HTERT RPE-1 (cell line): ENCODE data around the gene ARHGAP24.
"Not testable (repeated sequence)": the region's sequence is repeated elsewhere in the genome, so short reads cannot be mapped to it uniquely, and the experiment has no call there.

Experiments used
- in situ Hi-C: fragments of 300-500 bp; cut with MboI; formaldehyde crosslinking; loops from 4 replicates; pipeline ENCODE4 v1.14.3; 2020; ENCODE audit warnings: low sequenced_read_pairs

ARHGAP24 gene

GRCh38 chr4:85642356-85643100 is 167.6 kb downstream of the ARHGAP24 start:
- in situ Hi-C loops: no loop called here

GRCh38 chr4:85644061-85644460 is 169.1 kb downstream of the ARHGAP24 start:
- in situ Hi-C loops: no loop called here

- in situ Hi-C loops: no loop called here
These were observed 176.0 kb downstream of the ARHGAP24 start for GRCh38 chr4:85650908-85651307.

GRCh38 chr4:85656759-85657505 is 182.0 kb downstream of the ARHGAP24 start:
- in situ Hi-C loops: no loop called here

- in situ Hi-C loops: no loop called here
These were observed 184.0 kb downstream of the ARHGAP24 start for GRCh38 chr4:85658766-85659439.

GRCh38 chr4:85659610-85660218 is 184.8 kb downstream of the ARHGAP24 start:
- in situ Hi-C loops: no loop called here

- in situ Hi-C loops: not testable (repeated sequence)
These were observed 191.7 kb downstream of the ARHGAP24 start for GRCh38 chr4:85666625-85667024.

GRCh38 chr4:85669204-85669603 is 194.3 kb downstream of the ARHGAP24 start:
- in situ Hi-C loops: no loop called here

GRCh38 chr4:85669992-85670548 is 195.1 kb downstream of the ARHGAP24 start:
- in situ Hi-C loops: no loop called here

GRCh38 chr4:85671120-85671519 is 196.2 kb downstream of the ARHGAP24 start:
- in situ Hi-C loops: no loop called here

- in situ Hi-C loops: no loop called here
These were observed 197.2 kb downstream of the ARHGAP24 start for GRCh38 chr4:85672116-85672515.

- in situ Hi-C loops: no loop called here
These were observed 198.0 kb downstream of the ARHGAP24 start for GRCh38 chr4:85672959-85673358.

GRCh38 chr4:85673540-85673939 is 198.6 kb downstream of the ARHGAP24 start:
- in situ Hi-C loops: no loop called here

- in situ Hi-C loops: no loop called here
These were observed 200.4 kb downstream of the ARHGAP24 start for GRCh38 chr4:85675076-85676049.

- in situ Hi-C loops: no loop called here
These were observed 201.1 kb downstream of the ARHGAP24 start for GRCh38 chr4:85676050-85676425.

GRCh38 chr4:85676850-85677590 is 202.1 kb downstream of the ARHGAP24 start:
- in situ Hi-C loops: no loop called here

- in situ Hi-C loops: no loop called here
These were observed 206.3 kb downstream of the ARHGAP24 start for GRCh38 chr4:85681221-85681657.

GRCh38 chr4:85681921-85682320 is 207.0 kb downstream of the ARHGAP24 start:
- in situ Hi-C loops: no loop called here

GRCh38 chr4:85682391-85682790 is 207.4 kb downstream of the ARHGAP24 start:
- in situ Hi-C loops: no loop called here
